Endothelial cell of umbilical vein (primary cell): Measurements from ENCODE around the gene TBC1D7. TPM values are rescaled to one million over a fixed set of nuclear protein-coding genes. Genes with fewer than 3 reads are reported as not detected.

ENCODE experiments used
- BruUV-seq: library from RNA; stranded (reverse); fragments of 400-500 nt; replicated peaks from 2 replicates; lab custom pipeline; 2021; lab: Mats Ljungman, UMichigan
- CTCF ChIA-PET: fragments of 300-600, 350-600 bp; sonication (Branson Sonifier 250); formaldehyde crosslinking; loops from one replicate; lab custom pipeline; 2021; ENCODE audit warnings: antibody characterized with exemption, inconsistent platforms; lab: Charles Lee
- POLR2A ChIA-PET: fragments of 300-600, 350-600 bp; sonication (Branson Sonifier 250); formaldehyde crosslinking; loops from one replicate; lab custom pipeline; 2021; ENCODE audit warnings: antibody characterized with exemption, inconsistent platforms; lab: Charles Lee
- DNase-seq: peaks from one replicate; pipeline ENCODE4 v3.0.0-alpha.2; 2011; ENCODE audit warnings: low read depth, low spot score
- FAIRE-seq: peaks from 2 replicates; lab custom pipeline; 2011; peaks lifted over from hg19 to GRCh38; lab: Jason Lieb, UNC
- H2AFZ ChIP-seq: 2 replicates; pipeline ENCODE4 v1.6.0; 2012; ENCODE audit warnings: low read depth, low read length, control low read depth, inconsistent platforms
- H3K27ac ChIP-seq: 2 replicates; pipeline ENCODE4 v1.5.1; 2011; ENCODE audit warnings: low read depth, mild to moderate bottlenecking, control low read depth, low read length, moderate library complexity; ENCODE audit not compliant: insufficient read depth
- H3K27me3 ChIP-seq, 2 experiments: 2 replicates each; pipeline versions ENCODE4 v1.6.0 to v1.6.1; 2011; ENCODE audit warnings: low read length in 2 of 2, mixed read lengths in 1 of 2; ENCODE audit not compliant: control insufficient read depth in 2 of 2, insufficient read depth in 2 of 2
- H3K36me3 ChIP-seq, 2 experiments: 2 replicates in 1 of 2; 3 replicates in 1 of 2; pipeline ENCODE4 v1.5.1; 2011; ENCODE audit warnings: low read length in 2 of 2, mild to moderate bottlenecking in 1 of 2, moderate library complexity in 1 of 2; ENCODE audit not compliant: control insufficient read depth in 2 of 2, insufficient read depth in 2 of 2; ENCODE audit errors: extremely low read depth in 1 of 2
- H3K4me1 ChIP-seq: 3 replicates; pipeline ENCODE4 v1.5.1; 2011; ENCODE audit warnings: mild to moderate bottlenecking, low read length; ENCODE audit not compliant: control insufficient read depth, insufficient read depth; ENCODE audit errors: extremely low read depth
- H3K4me2 ChIP-seq: 2 replicates; pipeline ENCODE4 v1.6.1; 2011; ENCODE audit warnings: low read length, control low read depth, mixed read lengths; ENCODE audit not compliant: insufficient read depth
- H3K4me3 ChIP-seq, 3 experiments: fragments of 200-600 bp in 1 of 3; sonication (generic), shearing (Covaris generic) in 1 of 3; replicated peaks in 1 of 3; 2 replicates each; pipeline ENCODE4 v1.5.1; 2011 to 2016; ENCODE audit warnings: control low read depth in 3 of 3, low read length in 3 of 3, mild to moderate bottlenecking in 2 of 3, inconsistent platforms in 1 of 3, low read depth in 1 of 3, moderate library complexity in 1 of 3; ENCODE audit not compliant: insufficient read depth in 1 of 3
- H3K79me2 ChIP-seq: 2 replicates; pipeline ENCODE4 v1.6.0; 2012; ENCODE audit warnings: low read length, inconsistent platforms; ENCODE audit not compliant: control insufficient read depth, insufficient read depth
- H3K9ac ChIP-seq: replicated peaks from 2 replicates; pipeline ENCODE3; 2011; ENCODE audit warnings: low read length, control low read depth; ENCODE audit not compliant: insufficient read depth; ENCODE audit errors: extremely low read depth
- H3K9me1 ChIP-seq: replicated peaks from 3 replicates; pipeline ENCODE4 v1.6.0; 2011; ENCODE audit warnings: mild to moderate bottlenecking, low read length; ENCODE audit not compliant: control insufficient read depth, insufficient read depth; ENCODE audit errors: extremely low read depth
- H3K9me3 ChIP-seq: replicated peaks from 2 replicates; pipeline ENCODE4 v1.5.1; 2012; ENCODE audit warnings: low read length, inconsistent platforms; ENCODE audit not compliant: control insufficient read depth, insufficient read depth
- H4K20me1 ChIP-seq: replicated peaks from 2 replicates; pipeline ENCODE3; 2011; ENCODE audit warnings: mild to moderate bottlenecking, low read length; ENCODE audit not compliant: control insufficient read depth, insufficient read depth; ENCODE audit errors: extremely low read depth
- CTCF ChIP-seq, 2 donors: IDR thresholded peaks; 1 replicate in 1 of 2; 2 replicates in 1 of 2; pipeline ENCODE4 v1.5.1; 2011; ENCODE audit warnings: low read length in 2 of 2, mild to moderate bottlenecking in 2 of 2, moderate library complexity in 2 of 2, control low read depth in 1 of 2, inconsistent platforms in 1 of 2, low read depth in 1 of 2; ENCODE audit not compliant: insufficient read depth in 1 of 2; ENCODE audit errors: extremely low read depth in 1 of 2
- FOS ChIP-seq: IDR thresholded peaks from 2 replicates; pipeline ENCODE4 v1.6.1; 2011; ENCODE audit warnings: mild to moderate bottlenecking, low read length, moderate library complexity, borderline replicate concordance; ENCODE audit not compliant: insufficient read depth
- GATA2 ChIP-seq: IDR thresholded peaks from 2 replicates; pipeline ENCODE4 v1.7.0; 2011; ENCODE audit warnings: low read depth, mild to moderate bottlenecking, moderate library complexity, mixed read lengths, low read length; ENCODE audit not compliant: insufficient read length, insufficient read depth
- JUN ChIP-seq: IDR thresholded peaks from 2 replicates; pipeline ENCODE4 v1.6.1; 2011; ENCODE audit warnings: borderline replicate concordance, low read depth; ENCODE audit not compliant: insufficient read length, insufficient read depth
- MAX ChIP-seq: IDR thresholded peaks from 2 replicates; pipeline ENCODE4 v1.6.1; 2011; ENCODE audit not compliant: insufficient read depth, insufficient read length
- MYC ChIP-seq: IDR thresholded peaks from one replicate; pipeline ENCODE4 v1.6.1; 2011; ENCODE audit warnings: mild to moderate bottlenecking, low read depth, low read length
- POLR2A ChIP-seq: IDR thresholded peaks from 2 replicates; pipeline ENCODE4 v1.6.1; 2012; ENCODE audit warnings: low read depth, mild to moderate bottlenecking, control low read depth, low read length
- POLR2AphosphoS5 ChIP-seq: IDR thresholded peaks from 2 replicates; pipeline ENCODE4 v1.6.1; 2012; ENCODE audit warnings: low read depth, mild to moderate bottlenecking, control low read depth, low read length, moderate library complexity; ENCODE audit not compliant: insufficient read depth
- dilution Hi-C: fragments of 300-500 bp; cut with MboI; formaldehyde crosslinking; loops from one replicate; pipeline ENCODE4 v1.15.0; 2019; ENCODE audit warnings: low sequenced_read_pairs; ENCODE audit not compliant: extremely low pct_ligation_motif_present
- intact Hi-C: fragments of 100-400 bp; cut with micrococcal nuclease; formaldehyde crosslinking; loops from one replicate; pipeline ENCODE4 v1.10.0; 2022
- polyA plus RNA-seq, 4 experiments: library from polyadenylated mRNA; depleted of rRNA in 3 of 4; stranded (reverse) in 3 of 4; unstranded in 1 of 4; fragments of >200 nt; gene quantifications; 2 replicates each; pipeline versions ENCODE4 v1.2.1 to v1.2.3, GENCODE V29; 2011 to 2012; ENCODE audit warnings: missing spikeins in 1 of 4
- total RNA-seq: library from RNA; stranded (reverse); gene quantifications from 2 replicates; pipeline ENCODE4 v1.2.3, GENCODE V29; 2021

TBC1D7 gene
- total and polyA plus RNA-seq, 2 donors (not counting 3 experiments of a cell fraction or from before 2014, with no cell fraction given): 26.6 to 28.1 TPM

GRCh38 chr6:13368079-13368730 lies 39.9 kb upstream of the TBC1D7 start:
- no peak overlapping the region for H2AFZ ChIP-seq
- peaks cover 17% of the 10 kb centered on the region for H3K4me1 ChIP-seq
- intact Hi-C loops (no loop called here), dilution Hi-C loops (no loop called here)
- FAIRE-seq: peak; percentile 37
- no peak overlapping the region for H3K27ac ChIP-seq
- no peaks in the 10 kb centered on the region for H3K9me1 ChIP-seq
- no peaks in the 10 kb centered on the region for H3K9me3 ChIP-seq
- no peaks in the 10 kb centered on the region for H4K20me1 ChIP-seq
- no peak for DNase-seq
- no TSS peak for BruUV-seq
- CTCF ChIA-PET: interaction anchor here (1.1 to 2.0 kb wide), 3 partner anchors 10 to 119 kb away, joined by 4 read pairs; no protein-coding TSS in a partner anchor
- no peak overlapping the region for H3K9ac ChIP-seq
- H3K4me2 ChIP-seq: no peak overlapping the region
- POLR2A ChIA-PET: interaction anchor here (0.9 kb wide), 1 partner anchor 27 kb away, joined by 3 read pairs; no protein-coding TSS in a partner anchor
- no peaks in the 10 kb centered on the region for H3K27me3 ChIP-seq
- TF ChIP-seq POLR2A: no peak
- TF ChIP-seq MAX: no peak
- TF ChIP-seq JUN: no peak
- no peak for TF ChIP-seq CTCF (IDR thresholded peaks at IDR 0.05; ENCODE audit: extremely low read depth in 1 of 2, insufficient read depth in 1 of 2, low read depth in 1 of 2, low read length in 2 of 2)
- no peak for TF ChIP-seq FOS
- TF ChIP-seq POLR2AphosphoS5: no peak
- TF ChIP-seq MYC: no peak
- no peak for TF ChIP-seq GATA2
- peaks cover 0 to 16% of the 10 kb centered on the region in 2 experiments for H3K36me3 ChIP-seq
- H3K4me3 ChIP-seq: no peak overlapping the region
- H3K79me2 ChIP-seq: no peaks in the 10 kb centered on the region
